Esophagus squamous epithelium (tissue), 5 donors: Measurements from ENCODE around the gene SEMA5A. TPM values are rescaled to one million over a fixed set of nuclear protein-coding genes. Genes with fewer than 3 reads are reported as not detected.
A peak's percentile ranks its signal among the peaks of the same experiment; 100 is the strongest.

Experiments
- DNase-seq: peaks from one replicate; lab custom pipeline; 2025; lab: John Stamatoyannopoulos, UW
- H3K27ac ChIP-seq, 4 donors: fragments of 200-600 bp; sonication (generic); one replicate each; pipeline ENCODE4 v1.5.1; 2016 to 2019; ENCODE audit warnings: mild to moderate bottlenecking in 1 of 4
- H3K27me3 ChIP-seq, 4 donors: fragments of 200-600 bp; sonication (generic); 1 replicate in 3 of 4; 2 replicates in 1 of 4; pipeline versions ENCODE4 v1.5.1 to v1.6.0; 2017 to 2021; ENCODE audit warnings: antibody characterized with exemption in 1 of 4
- H3K36me3 ChIP-seq, 3 donors: fragments of 200-600 bp; sonication (generic); one replicate each; pipeline ENCODE4 v1.5.1; 2016 to 2019
- H3K4me1 ChIP-seq, 3 donors: fragments of 200-600 bp; sonication (generic); one replicate each; pipeline ENCODE4 v1.5.1; 2017 to 2019
- H3K4me3 ChIP-seq, 4 donors: fragments of 200-600 bp; sonication (generic); 1 replicate in 3 of 4; 2 replicates in 1 of 4; pipeline ENCODE4 v1.5.1; 2016 to 2019; ENCODE audit warnings: mild to moderate bottlenecking in 2 of 4, moderate library complexity in 1 of 4
- H3K9me3 ChIP-seq, 3 donors: fragments of 200-600 bp; sonication (generic); one replicate each; pipeline ENCODE4 v1.5.1; 2016 to 2019
- POLR2A ChIP-seq, 4 donors: fragments of 450-650 bp; IDR thresholded peaks; one replicate each; pipeline ENCODE4 v1.6.1; 2017; ENCODE audit warnings: antibody characterized with exemption in 4 of 4, mild to moderate bottlenecking in 4 of 4, moderate library complexity in 3 of 4
- WGBS, 2 donors: methylation state at CpG; one replicate each; pipeline ENCODE4 v1.1.5; 2018; 5-methylcytosine and 5-hydroxymethylcytosine counted together
- intact Hi-C: fragments of 100-400 bp; cut with DNase I; formaldehyde crosslinking; loops from one replicate; pipeline ENCODE4 v1.15.0; 2022
- total RNA-seq, 4 donors: library from RNA; depleted of rRNA; stranded (reverse); fragments of >200 nt; gene quantifications; one replicate each; pipeline ENCODE4 v1.1.0, GENCODE V29; 2016
- TF ChIP-seq, protein P1 (sequence below), 6 experiments: fragments of 450-650 bp in 4 of 6; fragments of 200-600 bp in 2 of 6; sonication (generic) in 2 of 6; IDR thresholded peaks; one replicate each; pipeline ENCODE4 v1.5.1; 2016 to 2019; ENCODE audit warnings: antibody characterized with exemption in 6 of 6, mild to moderate bottlenecking in 4 of 6, moderate library complexity in 4 of 6
- donor health status: DM: yes; HTN: yes; CAD: no.

Gene SEMA5A
- total RNA-seq, 4 donors from 2014 or later = 3.9 to 9.4 (median 8.4) TPM

DNA sequence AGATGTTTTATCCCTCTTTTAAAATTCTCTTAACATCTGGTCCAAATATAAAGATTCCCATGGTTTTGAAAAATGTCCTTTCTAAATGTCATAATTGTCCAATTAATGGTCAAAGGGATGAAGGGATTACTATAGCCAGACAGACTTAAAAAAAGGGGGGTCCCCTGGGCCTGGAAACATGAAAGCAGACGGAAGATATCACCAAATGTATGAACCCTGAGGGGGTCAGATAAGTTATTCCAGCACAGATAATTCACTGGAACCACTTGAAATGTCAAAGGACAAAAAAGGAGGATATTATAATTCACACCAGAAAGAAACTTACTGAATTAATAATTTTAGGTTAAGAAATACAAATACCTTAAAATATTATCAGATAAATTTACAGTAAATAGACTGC, 155.8 kb downstream of the SEMA5A start:
- intact Hi-C loops = no loop called here
- 43 to 90% methylated on average over 1 of the region's 1 CpG for WGBS, 2 donors
- Histone ChIP-seq H3K36me3 (no peaks in the 10 kb centered on the region), H3K4me1 (peaks cover 0 to 9% (median 7%) of the 10 kb centered on the region in 3 donors), H3K27ac (no peak overlapping the region), H3K9me3 (no peaks in the 10 kb centered on the region), H3K4me3 (no peak overlapping the region), H3K27me3 (no peaks in the 10 kb centered on the region)
- TF ChIP-seq, protein P1, sequence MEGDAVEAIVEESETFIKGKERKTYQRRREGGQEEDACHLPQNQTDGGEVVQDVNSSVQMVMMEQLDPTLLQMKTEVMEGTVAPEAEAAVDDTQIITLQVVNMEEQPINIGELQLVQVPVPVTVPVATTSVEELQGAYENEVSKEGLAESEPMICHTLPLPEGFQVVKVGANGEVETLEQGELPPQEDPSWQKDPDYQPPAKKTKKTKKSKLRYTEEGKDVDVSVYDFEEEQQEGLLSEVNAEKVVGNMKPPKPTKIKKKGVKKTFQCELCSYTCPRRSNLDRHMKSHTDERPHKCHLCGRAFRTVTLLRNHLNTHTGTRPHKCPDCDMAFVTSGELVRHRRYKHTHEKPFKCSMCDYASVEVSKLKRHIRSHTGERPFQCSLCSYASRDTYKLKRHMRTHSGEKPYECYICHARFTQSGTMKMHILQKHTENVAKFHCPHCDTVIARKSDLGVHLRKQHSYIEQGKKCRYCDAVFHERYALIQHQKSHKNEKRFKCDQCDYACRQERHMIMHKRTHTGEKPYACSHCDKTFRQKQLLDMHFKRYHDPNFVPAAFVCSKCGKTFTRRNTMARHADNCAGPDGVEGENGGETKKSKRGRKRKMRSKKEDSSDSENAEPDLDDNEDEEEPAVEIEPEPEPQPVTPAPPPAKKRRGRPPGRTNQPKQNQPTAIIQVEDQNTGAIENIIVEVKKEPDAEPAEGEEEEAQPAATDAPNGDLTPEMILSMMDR (IDR thresholded peaks at IDR 0.05) = no peak
- TF ChIP-seq POLR2A (IDR thresholded peaks at IDR 0.05) = no peak
- no peak for DNase-seq

- DNase-seq = no peak
- Histone ChIP-seq H3K27me3 (no peaks in the 10 kb centered on the region), H3K4me1 (peaks cover 0 to 9% (median 7%) of the 10 kb centered on the region in 3 donors), H3K36me3 (no peaks in the 10 kb centered on the region), H3K27ac (no peak overlapping the region), H3K4me3 (no peak overlapping the region), H3K9me3 (no peaks in the 10 kb centered on the region)
- TF ChIP-seq, protein P1 (IDR thresholded peaks at IDR 0.05) = no peak
- TF ChIP-seq POLR2A (IDR thresholded peaks at IDR 0.05) = no peak
- 73 to 80% methylated on average over 5 of the region's 5 CpGs for WGBS, 2 donors
- intact Hi-C loops = no loop called here
These were observed 156.8 kb downstream of the SEMA5A start for GRCh38 chr5:9388941-9389674.

- intact Hi-C loops = no loop called here
- TF ChIP-seq POLR2A (IDR thresholded peaks at IDR 0.05) = no peak
- TF ChIP-seq, protein P1 (IDR thresholded peaks at IDR 0.05) = no peak
- H3K36me3 ChIP-seq = no peaks in the 10 kb centered on the region
- no peaks in the 10 kb centered on the region for H3K27me3 ChIP-seq
- no peak for DNase-seq
- no peaks in the 10 kb centered on the region for H3K9me3 ChIP-seq
- peaks cover 0 to 9% (median 7%) of the 10 kb centered on the region in 3 donors for H3K4me1 ChIP-seq
- no peak overlapping the region for H3K27ac ChIP-seq
- no peak overlapping the region for H3K4me3 ChIP-seq
- WGBS, 2 donors = 72 to 76% methylated on average over 3 of the region's 3 CpGs
These were observed 158.0 kb downstream of the SEMA5A start for GRCh38 chr5:9387879-9388278.

- H3K27ac ChIP-seq = peak overlapping the region in 2 of 4 donors; percentile 26 to 35
- no peak overlapping the region for H3K4me3 ChIP-seq
- H3K9me3 ChIP-seq = no peaks in the 10 kb centered on the region
- WGBS, 2 donors = 74 to 84% methylated on average over 4 of the region's 4 CpGs
- H3K27me3 ChIP-seq = no peaks in the 10 kb centered on the region
- H3K4me1 ChIP-seq = peaks cover 0 to 9% (median 7%) of the 10 kb centered on the region in 3 donors
- intact Hi-C loops = no loop called here
- no peak for DNase-seq
- TF ChIP-seq POLR2A (IDR thresholded peaks at IDR 0.05) = no peak
- TF ChIP-seq, protein P1 (IDR thresholded peaks at IDR 0.05) = no peak
- no peaks in the 10 kb centered on the region for H3K36me3 ChIP-seq
These were observed 158.9 kb downstream of the SEMA5A start for GRCh38 chr5:9386945-9387344.

- Histone ChIP-seq H3K27ac (no peak overlapping the region), H3K9me3 (no peaks in the 10 kb centered on the region), H3K36me3 (no peaks in the 10 kb centered on the region), H3K4me3 (no peak overlapping the region), H3K4me1 (peaks cover 0 to 9% (median 7%) of the 10 kb centered on the region in 3 donors), H3K27me3 (no peaks in the 10 kb centered on the region)
- no peak for TF ChIP-seq POLR2A (IDR thresholded peaks at IDR 0.05)
- TF ChIP-seq, protein P1 (IDR thresholded peaks at IDR 0.05) = no peak
- intact Hi-C loops = no loop called here
- no peak for DNase-seq
- WGBS, 2 donors = 56 to 83% methylated on average over 1 of the region's 1 CpG
These were observed 163.4 kb downstream of the SEMA5A start for GRCh38 chr5:9382522-9382921.
